ENCODE data around the gene USP24. TPM values are rescaled to one million over a fixed set of nuclear protein-coding genes. Genes with fewer than 3 reads are reported as not detected.

The USP24 gene
- total and polyA plus RNA-seq, 11 donors, result 13.9 to 53.7 (median 35.4) TPM

DNA sequence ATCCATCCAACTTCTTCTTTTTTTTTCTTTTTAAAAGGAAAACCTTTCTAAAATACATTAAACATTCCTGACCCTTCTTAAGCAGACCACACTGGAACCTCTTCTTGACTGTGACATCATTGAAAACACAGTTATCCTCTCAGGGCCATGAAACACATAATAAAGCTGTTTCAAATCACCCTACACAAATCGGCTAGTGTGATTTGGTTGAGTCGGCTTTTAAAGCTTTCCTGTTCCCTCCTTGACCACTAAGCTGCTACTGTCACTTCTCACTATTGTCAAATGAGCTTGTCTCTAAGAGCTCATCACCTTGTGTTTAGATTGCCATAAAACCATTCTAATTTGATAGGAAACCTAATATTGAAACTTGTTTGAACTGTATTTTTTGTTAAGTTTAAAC lies 5.9 kb downstream of the USP24 start:
- peaks cover 17 to 96% (median 72%) of the 10 kb centered on the region in 12 donors for H3K4me1 ChIP-seq
- DNase-seq (no peak), ATAC-seq (no peak)
- intact Hi-C loops (cut with DNase I), result no loop called here
- TF ChIP-seq, protein P1, sequence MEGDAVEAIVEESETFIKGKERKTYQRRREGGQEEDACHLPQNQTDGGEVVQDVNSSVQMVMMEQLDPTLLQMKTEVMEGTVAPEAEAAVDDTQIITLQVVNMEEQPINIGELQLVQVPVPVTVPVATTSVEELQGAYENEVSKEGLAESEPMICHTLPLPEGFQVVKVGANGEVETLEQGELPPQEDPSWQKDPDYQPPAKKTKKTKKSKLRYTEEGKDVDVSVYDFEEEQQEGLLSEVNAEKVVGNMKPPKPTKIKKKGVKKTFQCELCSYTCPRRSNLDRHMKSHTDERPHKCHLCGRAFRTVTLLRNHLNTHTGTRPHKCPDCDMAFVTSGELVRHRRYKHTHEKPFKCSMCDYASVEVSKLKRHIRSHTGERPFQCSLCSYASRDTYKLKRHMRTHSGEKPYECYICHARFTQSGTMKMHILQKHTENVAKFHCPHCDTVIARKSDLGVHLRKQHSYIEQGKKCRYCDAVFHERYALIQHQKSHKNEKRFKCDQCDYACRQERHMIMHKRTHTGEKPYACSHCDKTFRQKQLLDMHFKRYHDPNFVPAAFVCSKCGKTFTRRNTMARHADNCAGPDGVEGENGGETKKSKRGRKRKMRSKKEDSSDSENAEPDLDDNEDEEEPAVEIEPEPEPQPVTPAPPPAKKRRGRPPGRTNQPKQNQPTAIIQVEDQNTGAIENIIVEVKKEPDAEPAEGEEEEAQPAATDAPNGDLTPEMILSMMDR (IDR thresholded peaks at IDR 0.05), result peak in 1 of 12 donors; percentile 16
- TF ChIP-seq POLR2A (IDR thresholded peaks at IDR 0.05), result no peak
- H3K9me3 ChIP-seq, result no peaks in the 10 kb centered on the region
- WGBS, 4 donors, result 15 to 20% (median 16%) methylated on average over 2 of the region's 2 CpGs
- peak overlapping the region in 4 of 12 donors; percentile 0 to 28 (median 14) for H3K27ac ChIP-seq
- no peaks in the 10 kb centered on the region for H3K36me3 ChIP-seq
- H3K27me3 ChIP-seq, result no peaks in the 10 kb centered on the region
- no peak overlapping the region for H3K4me3 ChIP-seq

DNA sequence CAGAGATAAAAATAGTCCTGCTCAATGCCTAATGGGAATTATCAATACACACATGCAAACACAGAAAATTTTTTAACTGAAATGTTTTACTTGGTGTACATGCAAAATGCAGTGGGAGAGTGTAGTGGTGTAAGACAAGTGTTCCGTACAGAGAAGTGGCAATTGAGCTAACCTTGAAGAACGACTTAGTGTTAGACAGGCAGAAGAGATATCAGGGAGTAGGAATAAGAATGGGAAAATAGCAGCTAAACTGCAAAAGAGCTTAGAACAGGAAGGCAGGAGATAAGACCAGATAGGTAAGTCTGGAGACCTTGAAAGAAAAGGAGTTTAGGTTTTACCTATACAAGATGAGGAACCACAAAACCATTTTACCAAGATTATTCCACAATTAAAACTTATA lies 9.0 kb downstream of the USP24 start:
- no peak overlapping the region for H3K27ac ChIP-seq
- no peaks in the 10 kb centered on the region for H3K27me3 ChIP-seq
- no peak overlapping the region for H3K4me3 ChIP-seq
- WGBS, 4 donors, result 36 to 46% (median 41%) methylated on average over 2 of the region's 2 CpGs
- ATAC-seq (peak in 2 of 4 donors; percentile 49 to 57), DNase-seq (no peak)
- H3K9me3 ChIP-seq, result no peaks in the 10 kb centered on the region
- H3K36me3 ChIP-seq, result no peaks in the 10 kb centered on the region
- TF ChIP-seq, protein P1 (IDR thresholded peaks at IDR 0.05), result no peak
- no peak for TF ChIP-seq POLR2A (IDR thresholded peaks at IDR 0.05)
- H3K4me1 ChIP-seq, result peaks cover 11 to 91% (median 58%) of the 10 kb centered on the region in 12 donors
- intact Hi-C loops (cut with DNase I), result no loop called here

DNA sequence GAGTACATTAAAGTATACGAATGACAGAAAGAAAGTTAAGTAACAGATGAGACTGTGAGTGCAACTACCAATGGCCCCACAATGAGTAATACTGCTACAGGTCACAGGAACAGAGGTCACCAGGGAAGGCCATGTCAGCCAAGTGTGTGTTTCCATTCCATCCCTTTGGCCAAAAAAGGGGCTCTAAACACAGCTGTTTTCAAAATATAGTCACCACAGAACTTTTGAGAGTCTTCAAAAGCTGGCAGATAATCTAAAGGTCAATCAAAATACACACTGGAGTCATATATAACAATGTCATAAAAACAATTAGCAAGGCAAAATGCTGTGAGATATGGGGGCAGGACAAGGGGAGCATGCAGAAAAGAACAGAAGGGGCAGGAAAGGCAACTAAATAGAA lies 10.2 kb downstream of the USP24 start:
- 50 to 66% (median 54%) methylated on average over 1 of the region's 1 CpG for WGBS, 4 donors
- Histone ChIP-seq H3K4me3 (no peak overlapping the region), H3K9me3 (no peaks in the 10 kb centered on the region), H3K4me1 (peaks cover 0 to 79% (median 50%) of the 10 kb centered on the region in 12 donors), H3K27me3 (no peaks in the 10 kb centered on the region), H3K36me3 (no peaks in the 10 kb centered on the region), H3K27ac (peak overlapping the region in 2 of 12 donors; percentile 3 to 7)
- intact Hi-C loops (cut with DNase I), result no loop called here
- TF ChIP-seq, protein P1 (IDR thresholded peaks at IDR 0.05), result no peak
- no peak for TF ChIP-seq POLR2A (IDR thresholded peaks at IDR 0.05)
- ATAC-seq (peak in 2 of 4 donors; percentile 68 to 74), DNase-seq (no peak)

DNA sequence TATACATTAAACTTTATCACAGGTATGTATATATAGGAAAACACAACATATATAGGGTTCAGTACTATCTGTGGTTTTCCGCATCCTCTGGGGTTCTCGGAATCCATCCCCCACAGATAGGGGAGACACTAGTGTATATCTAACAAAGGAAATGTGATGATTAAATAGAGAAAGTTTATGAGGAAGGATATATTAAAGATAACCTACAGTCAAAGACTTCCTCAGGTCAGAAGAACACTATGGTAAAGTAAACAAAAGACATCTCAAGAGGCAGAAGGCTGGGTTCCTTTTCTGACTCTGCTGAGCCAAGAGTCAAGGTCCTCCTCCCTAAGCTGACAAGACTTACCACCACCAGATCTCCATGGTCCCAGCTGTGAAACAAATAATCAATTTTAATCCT lies 12.1 kb downstream of the USP24 start:
- peaks cover 0 to 65% (median 40%) of the 10 kb centered on the region in 12 donors for H3K4me1 ChIP-seq
- intact Hi-C loops (cut with DNase I), result no loop called here
- DNase-seq (no peak), ATAC-seq (no peak)
- 94 to 97% (median 95%) methylated on average over 2 of the region's 2 CpGs for WGBS, 4 donors
- H3K9me3 ChIP-seq, result no peaks in the 10 kb centered on the region
- H3K4me3 ChIP-seq, result no peak overlapping the region
- no peak overlapping the region for H3K27ac ChIP-seq
- no peaks in the 10 kb centered on the region for H3K36me3 ChIP-seq
- no peak for TF ChIP-seq POLR2A (IDR thresholded peaks at IDR 0.05)
- TF ChIP-seq, protein P1 (IDR thresholded peaks at IDR 0.05), result no peak
- no peaks in the 10 kb centered on the region for H3K27me3 ChIP-seq
